OCI-LY1 (cell line): ENCODE results near the gene NAAA.

Source experiments
- EZH2 ChIP-seq: fragments of 200-600 bp; sonication (generic), shearing (Covaris generic); IDR thresholded peaks from 2 replicates; pipeline ENCODE4 v1.8.0; 2017; ENCODE audit warnings: borderline replicate concordance, mixed run types, mild to moderate bottlenecking, antibody characterized with exemption, low read length, moderate library complexity, mixed read lengths
- TF ChIP-seq, protein P1 (sequence below): fragments of 200-600 bp; sonication (generic), shearing (Covaris generic); IDR thresholded peaks from 2 replicates; pipeline ENCODE4 v1.5.1; 2017; ENCODE audit warnings: mild to moderate bottlenecking, antibody characterized with exemption, low read length, moderate library complexity, mixed read lengths

DNA sequence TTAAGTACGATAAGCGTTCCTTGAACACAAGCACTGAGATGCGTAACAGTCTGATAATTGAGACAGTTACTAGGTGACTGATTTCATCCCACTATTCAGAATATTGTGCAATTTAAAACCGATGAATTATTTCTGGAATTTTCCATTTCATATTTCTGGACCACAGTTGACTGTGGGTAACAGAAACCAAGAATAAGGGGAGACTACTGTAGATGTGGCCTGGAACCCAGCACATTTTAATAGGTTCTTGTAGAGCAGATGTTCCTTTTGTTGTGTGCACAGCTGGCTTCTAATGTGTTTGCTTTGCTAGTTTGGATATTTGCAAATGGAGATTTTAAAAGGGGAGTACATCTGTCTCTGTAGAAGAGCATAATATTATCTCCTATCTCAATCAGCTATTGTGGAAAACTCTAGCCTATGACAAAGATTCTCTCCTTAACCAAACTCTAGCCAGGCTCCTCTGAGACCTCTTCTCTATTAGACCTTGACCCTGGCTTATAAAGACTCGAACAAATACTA lies 16.4 kb downstream of the NAAA start:
- TF ChIP-seq, protein P1, sequence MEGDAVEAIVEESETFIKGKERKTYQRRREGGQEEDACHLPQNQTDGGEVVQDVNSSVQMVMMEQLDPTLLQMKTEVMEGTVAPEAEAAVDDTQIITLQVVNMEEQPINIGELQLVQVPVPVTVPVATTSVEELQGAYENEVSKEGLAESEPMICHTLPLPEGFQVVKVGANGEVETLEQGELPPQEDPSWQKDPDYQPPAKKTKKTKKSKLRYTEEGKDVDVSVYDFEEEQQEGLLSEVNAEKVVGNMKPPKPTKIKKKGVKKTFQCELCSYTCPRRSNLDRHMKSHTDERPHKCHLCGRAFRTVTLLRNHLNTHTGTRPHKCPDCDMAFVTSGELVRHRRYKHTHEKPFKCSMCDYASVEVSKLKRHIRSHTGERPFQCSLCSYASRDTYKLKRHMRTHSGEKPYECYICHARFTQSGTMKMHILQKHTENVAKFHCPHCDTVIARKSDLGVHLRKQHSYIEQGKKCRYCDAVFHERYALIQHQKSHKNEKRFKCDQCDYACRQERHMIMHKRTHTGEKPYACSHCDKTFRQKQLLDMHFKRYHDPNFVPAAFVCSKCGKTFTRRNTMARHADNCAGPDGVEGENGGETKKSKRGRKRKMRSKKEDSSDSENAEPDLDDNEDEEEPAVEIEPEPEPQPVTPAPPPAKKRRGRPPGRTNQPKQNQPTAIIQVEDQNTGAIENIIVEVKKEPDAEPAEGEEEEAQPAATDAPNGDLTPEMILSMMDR: no peak
- no peak for TF ChIP-seq EZH2
